HG02884 (cell line): Measurements from ENCODE around the gene SLC16A7.
A peak's percentile ranks its signal among the peaks of the same experiment; 100 is the strongest.
"Not testable (repeated sequence)": the region's sequence is repeated elsewhere in the genome, so short reads cannot be mapped to it uniquely, and the experiment has no call there.

Source experiments
- ATAC-seq: cut with Tn5 transposase; IDR thresholded peaks from one replicate; pipeline ENCODE4 v1.9.1; 2021; ENCODE audit warnings: mild to moderate bottlenecking, moderate library complexity; ENCODE audit not compliant: unreplicated experiment

Gene SLC16A7, protein sequence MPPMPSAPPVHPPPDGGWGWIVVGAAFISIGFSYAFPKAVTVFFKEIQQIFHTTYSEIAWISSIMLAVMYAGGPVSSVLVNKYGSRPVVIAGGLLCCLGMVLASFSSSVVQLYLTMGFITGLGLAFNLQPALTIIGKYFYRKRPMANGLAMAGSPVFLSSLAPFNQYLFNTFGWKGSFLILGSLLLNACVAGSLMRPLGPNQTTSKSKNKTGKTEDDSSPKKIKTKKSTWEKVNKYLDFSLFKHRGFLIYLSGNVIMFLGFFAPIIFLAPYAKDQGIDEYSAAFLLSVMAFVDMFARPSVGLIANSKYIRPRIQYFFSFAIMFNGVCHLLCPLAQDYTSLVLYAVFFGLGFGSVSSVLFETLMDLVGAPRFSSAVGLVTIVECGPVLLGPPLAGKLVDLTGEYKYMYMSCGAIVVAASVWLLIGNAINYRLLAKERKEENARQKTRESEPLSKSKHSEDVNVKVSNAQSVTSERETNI

DNA sequence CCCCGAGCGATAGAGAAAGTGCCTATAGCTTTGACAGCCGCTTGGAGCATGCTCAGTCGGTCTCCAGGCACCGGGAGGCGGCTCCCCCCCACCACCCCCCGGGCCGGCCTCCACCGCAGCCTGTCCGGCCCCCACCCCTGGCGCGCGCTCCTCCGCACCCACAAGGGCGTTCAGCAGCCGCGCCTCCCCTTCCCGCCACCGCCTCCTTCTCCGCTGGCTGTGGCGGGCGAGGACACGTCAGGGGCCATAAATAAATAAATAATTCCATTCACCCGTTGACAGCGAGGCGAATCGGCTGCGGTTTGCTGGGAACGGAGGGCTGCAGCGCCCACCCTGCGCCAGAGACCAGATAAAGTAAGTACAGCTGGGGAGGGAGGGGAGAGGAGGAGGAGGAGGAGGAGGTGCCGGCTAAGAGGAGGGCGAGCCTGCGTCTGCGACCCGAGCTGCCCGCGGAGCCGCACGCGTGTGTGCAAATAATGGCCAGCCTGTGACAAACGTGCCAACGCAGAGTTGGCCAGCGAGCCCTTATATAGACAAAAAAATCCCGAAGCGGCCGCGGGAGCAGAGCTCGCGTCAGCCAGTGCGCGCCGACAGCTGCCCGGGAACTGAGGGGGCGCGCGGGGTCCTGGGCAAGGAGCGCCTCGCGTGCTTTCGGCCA, at the start of gene SLC16A7:
Gene SLC16A7 (plus strand): TSS at position 147 of the 658 bp plus-strand sequence. CDS start 108,773 bp downstream, outside the sequence.
- ATAC-seq, result peak; percentile 50

DNA sequence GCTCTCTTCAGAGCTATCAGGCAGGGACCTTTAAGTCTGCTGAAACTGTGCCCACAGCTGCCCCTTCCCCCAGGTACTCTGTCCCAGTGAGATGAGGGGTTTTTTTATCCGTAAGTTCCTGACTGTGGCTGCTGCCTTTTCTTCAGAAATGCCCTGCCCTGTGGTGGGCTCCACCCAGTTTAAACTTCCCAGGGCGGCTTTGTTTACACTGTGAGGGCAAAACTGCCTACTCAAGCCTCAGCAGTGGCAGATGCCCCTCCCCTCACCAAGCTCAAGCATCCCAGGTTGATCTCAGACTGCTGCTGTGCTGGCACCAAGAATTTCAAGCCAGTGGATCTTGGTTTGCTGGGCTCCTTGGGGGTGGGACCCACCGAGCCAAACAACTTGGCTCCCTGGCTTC, 46.9 kb upstream of the SLC16A7 start:
- ATAC-seq, result no peak

DNA sequence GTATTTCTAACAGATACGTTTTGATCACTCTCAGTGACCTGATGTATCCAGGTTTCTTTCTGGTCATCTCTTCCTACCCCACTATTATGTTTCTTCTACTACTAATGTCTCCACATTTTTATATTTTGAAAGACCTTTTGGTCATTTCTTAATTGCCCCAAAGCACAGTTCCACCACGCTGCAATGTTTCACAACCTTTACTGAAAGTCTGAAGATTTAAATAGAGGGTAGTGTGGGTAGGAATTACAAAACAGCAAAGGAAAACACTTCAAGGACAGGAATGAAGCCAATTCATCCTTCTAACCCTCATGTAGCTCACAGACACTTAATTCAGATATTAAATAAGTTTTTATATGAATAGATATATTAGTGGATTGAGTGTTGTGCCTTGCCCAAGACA, 36.1 kb upstream of the SLC16A7 start:
- no peak for ATAC-seq

DNA sequence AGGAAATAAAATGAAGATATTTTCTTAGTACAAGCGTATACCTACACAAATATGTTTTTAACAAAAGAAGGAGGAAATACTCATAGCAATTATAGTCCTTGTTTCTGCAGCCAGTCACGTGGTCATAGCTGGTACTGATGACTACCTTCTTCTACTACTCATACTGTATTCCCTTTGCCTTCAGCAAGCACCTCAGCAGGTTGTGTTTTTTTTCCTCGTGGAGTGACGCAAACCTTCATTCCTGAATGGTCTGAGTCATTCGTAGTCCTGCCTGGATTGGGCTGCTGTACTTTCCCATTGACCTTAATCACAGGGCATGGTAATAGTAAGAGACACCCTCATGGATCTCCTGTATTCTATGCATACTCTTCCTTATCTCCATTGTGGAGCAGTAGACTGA, 25.7 kb upstream of the SLC16A7 start:
- ATAC-seq, result no peak

DNA sequence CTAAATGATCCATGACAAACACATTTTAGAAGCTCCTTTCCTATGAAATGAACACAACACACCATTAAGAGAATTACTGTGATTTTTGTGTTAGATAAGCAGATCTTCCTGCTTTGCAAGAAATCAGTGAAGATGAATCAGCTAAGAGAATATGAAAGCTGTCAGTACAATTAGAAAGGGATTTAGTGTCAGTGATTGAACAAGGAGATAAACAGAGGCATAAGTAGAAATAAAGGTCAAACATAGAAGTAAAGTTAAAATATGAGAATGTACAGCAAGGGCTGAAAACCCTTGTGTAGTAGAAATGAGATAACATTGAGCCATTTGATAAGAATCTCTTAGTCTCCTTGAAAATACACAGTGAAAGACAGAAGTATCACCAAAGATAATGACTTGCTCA, 21.4 kb upstream of the SLC16A7 start:
- ATAC-seq, result no peak

DNA sequence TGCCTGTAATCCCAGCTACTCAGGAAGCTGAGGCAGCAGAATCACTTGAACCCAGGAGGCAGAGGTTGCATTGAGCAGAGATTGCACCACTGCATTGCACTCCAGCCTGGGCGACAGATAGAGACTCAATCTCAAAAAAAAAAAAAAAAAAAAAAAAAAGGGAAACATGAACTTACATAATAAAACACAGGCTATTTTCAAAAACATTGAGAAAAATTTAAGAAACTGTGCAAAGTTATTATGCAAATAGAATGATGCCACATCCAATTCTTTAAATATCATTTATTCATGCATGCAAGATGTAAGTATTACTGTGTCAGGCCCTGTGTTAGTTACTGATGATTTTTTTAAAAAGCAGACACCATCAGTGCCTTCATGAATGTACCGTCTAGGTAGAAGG, 20.0 kb upstream of the SLC16A7 start:
- no peak for ATAC-seq

DNA sequence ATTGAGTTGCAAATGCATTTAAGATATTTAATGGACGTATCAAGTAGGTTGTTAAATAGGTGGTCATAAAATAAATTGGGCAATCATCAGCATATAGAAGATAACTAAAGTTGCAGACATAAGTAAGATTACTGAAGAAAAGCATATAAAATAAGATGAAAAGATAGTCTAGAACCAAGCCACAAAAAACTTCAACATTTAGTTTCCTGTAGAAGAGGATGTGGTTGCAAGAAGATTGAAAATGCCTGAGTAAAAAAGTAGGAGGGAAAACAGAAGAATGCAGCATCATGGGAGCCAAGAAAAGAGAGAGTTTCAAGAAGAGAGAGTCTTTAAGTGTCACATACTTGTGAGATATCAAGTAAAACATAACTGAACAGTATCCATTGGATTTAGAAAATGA, 17.6 kb upstream of the SLC16A7 start:
- ATAC-seq, result no peak

DNA sequence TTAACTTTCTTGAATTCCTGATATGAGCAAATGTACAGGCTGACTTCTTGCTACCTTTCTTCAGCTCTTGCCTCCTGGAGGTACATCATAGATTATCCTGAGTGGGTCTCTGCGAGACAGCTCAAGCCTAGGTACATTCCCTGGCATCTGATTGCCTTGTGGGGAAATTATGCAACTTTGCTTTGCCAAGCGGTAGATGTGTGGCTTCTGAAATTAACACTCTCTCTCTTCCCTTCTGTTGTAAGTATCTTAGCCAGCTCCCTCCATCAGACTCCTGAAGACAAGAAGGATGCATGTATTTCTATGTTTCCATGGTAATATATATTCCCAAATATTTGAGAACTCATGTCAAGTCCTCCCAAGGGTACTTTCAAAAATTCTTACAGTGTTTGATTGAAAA, 16.2 kb upstream of the SLC16A7 start:
- ATAC-seq, result no peak

DNA sequence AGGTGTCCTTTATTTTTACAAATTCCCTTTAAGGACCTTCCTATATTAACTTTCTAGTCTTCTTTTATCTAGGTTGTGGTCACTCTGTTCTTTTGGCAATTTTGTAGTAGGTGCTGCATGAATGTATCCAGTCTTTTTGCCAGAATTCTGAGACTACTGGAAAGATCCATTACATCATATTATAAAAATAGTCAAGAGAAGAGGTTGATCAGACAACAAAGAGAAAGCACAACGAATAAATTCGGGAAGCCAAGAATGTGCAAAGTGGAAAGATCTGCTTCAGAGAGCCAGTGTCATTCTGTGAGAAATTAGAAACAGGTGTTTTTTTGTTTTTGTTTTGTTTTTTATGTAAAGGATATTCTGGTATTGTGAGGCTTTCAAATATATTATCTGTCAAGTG, 15.8 kb upstream of the SLC16A7 start:
- no peak for ATAC-seq

DNA sequence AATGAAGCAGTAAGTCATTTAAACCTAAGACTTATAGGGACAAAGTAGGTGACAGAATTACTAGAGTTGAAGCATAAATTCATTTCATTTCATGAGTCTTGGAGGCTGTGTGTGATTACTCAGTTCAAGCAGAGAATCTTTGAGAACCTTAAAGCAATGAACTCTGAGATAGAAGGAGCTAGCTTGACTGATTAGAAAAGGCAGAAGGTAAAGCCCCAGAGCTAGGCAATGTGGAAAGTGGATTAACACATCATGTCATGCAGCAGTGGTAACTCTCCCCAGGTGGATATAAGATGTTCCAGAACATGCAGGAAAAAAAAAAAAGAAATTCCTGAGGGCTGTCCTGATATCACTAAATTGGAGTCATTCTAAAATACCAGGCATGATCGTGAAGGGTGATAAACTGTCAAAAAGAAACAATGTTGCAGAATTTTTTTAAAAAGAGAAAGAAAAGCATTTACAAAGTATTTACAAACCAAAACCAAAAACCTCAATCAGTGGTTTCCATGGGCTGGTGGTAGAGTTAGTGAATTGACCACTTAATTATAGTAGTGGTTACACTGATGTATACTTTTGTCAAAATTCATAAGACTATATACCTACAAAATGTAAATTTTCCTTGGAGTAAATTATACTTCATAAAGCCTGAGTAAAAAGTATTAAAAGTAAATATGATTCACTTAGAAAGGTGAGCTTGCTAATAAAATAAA, 12.7 kb upstream of the SLC16A7 start:
- no peak for ATAC-seq

DNA sequence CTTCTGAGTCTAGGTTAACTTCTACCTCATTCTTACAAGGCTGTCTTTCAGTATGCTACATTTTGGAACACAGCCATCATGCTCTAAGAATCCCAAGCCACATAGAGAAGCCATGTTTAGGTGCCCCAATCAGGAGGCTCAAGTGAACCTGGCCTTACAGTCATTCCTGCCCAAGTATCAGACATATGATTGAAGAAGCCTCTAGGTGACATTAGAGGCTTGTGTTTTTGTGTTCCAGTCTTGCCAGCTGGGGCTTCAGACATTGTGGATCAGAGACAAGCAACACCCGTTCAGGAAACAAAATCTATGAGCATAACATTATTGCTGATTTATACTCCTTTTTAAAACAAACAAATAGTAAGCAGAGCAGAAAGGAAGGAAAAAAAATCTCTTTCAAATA, 8.1 kb upstream of the SLC16A7 start:
- no peak for ATAC-seq

DNA sequence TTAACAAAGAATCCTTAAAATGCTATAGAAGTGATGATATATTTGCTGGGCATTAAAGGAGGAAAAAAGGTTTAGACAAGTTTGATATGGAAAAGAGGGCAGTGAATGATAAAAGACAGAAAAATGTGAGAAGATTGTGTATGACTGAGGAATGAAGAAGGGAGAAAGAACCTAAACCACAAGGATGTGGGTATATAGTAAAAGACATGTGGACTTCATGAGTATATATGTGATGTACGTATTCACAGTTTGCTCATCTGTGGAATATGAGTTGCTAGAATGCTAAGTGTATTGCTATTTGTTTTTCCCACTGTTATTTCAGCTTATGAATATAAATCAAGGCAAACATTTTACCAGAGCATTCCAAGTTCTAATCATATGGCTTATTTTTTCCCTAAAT, 2.1 kb upstream of the SLC16A7 start:
- ATAC-seq, result no peak

DNA sequence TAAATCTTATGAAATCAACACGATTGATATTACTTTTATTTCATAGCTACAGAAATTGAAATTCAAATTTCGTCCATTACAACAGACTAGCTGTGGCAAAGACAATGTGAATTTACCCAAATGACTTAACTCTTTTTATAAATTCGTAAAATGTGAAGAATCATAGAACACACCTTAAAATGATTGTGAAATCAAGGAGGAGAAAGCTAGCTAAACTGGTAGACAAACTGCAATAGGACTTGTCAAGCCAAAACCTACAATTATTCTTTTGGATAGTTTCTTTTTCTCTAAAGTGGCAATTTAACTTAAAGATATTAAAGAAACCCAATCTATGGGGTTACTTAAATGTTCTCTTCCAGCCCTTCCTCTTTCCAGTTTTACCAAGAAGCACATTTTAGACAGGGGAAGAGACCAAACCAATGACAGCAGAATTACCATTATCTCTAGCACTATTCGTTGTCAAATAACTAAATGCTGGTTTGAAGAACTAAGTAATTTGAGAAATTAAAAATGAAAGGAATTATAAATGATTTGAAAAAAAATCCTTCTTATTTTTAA, 807 bp upstream of the SLC16A7 start:
- ATAC-seq, result no peak

DNA sequence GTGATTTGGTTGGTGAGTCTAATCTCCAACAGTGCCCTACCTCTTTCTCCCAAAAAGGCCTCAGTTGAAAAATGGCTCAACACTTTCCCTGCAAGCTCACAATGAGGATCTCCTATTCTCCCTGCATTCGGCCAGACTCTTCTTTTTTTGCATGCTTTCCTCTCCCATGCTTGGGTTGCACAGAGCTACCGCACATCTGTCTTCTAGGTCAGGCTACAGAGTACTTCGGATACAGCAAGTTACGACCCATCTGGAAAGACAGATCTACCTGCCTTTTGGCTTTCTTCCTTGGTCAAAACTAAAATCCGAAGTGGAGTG, 305 bp upstream of the SLC16A7 start:
- ATAC-seq, result no peak

DNA sequence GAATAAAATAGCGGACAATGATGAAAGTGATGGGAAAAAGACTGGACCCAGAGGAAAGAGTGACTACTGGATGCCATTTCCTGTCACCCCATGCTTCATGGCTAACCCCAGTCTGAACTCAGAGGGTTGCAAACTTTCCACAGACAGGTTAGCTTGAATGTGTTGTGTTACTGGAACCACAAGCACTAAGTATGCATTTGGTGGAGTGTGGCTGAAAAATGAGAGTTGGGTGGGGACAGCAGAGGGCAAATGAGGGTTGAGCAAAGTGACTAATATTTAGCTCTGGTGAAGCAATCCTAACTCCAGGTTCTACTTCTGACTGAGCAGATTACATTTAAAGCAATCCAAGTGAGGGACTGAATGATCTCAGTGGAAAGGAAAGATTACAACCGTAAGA, 1.6 kb downstream of the SLC16A7 start:
- peak; percentile 50 for ATAC-seq

DNA sequence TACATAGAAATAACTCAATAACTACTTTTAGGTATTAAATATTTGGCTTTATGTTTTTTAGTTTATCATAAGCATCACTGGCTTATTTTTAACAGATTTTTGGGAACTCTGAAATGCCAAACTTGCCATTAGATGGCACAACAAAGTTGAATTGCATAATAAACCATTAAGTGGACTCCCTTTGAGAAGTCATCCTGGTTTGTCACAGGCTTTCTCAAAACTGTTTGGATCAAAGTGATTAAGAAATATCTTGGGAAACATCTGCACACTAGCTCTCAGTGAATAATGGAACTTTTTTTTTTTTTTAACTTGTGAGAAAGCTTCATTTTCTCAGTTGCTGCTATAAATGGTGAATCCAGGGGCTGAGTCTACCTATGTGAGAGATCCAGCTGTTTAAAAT, 4.3 kb downstream of the SLC16A7 start:
- no peak for ATAC-seq

DNA sequence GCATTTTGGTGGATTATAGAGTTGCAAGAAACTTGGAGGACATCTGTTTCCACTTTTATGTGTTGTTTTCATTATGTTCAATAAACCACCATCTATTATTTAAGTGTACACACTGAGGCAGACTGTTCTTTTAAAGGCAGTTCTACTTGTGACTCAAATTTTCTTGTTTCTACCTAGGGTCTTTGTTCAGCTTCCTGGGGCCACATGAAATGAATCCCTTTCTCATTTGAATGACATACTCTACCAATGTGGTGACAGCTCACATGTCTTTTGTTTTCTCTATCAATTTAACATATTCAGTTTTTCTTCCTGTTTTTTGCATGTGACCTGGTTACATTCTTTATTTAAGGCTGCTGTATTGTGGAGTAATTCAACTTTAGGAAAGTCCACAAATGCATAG, 7.9 kb downstream of the SLC16A7 start:
- ATAC-seq, result no peak

DNA sequence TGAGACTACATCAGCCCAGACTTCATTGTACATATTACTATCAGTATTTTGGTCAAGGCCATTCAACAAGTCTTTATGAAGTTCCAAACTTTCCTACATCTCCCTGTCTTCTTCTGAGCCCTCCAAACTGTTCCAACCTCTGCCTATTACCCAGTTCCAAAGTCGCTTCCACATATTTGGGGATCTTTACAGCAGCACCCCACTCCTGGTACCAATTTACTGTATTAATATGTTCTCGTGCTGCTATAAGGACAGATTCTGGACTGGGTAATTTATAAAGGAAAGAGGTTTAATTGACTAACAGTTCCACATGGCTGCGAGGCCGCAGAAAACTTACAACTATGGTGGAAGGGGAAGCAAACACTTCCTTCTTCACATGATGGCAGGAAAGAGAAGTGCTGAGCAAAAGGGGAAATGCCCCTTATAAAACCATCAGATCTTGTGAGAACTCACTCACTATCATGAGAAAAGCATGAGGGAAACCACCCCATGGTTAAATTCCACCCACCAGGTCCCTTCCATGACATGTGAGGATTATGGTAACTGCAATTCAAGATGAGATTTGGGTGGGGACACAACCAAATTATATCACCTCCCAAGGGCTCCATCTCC, 17.1 kb downstream of the SLC16A7 start:
- ATAC-seq, result not testable (repeated sequence)

DNA sequence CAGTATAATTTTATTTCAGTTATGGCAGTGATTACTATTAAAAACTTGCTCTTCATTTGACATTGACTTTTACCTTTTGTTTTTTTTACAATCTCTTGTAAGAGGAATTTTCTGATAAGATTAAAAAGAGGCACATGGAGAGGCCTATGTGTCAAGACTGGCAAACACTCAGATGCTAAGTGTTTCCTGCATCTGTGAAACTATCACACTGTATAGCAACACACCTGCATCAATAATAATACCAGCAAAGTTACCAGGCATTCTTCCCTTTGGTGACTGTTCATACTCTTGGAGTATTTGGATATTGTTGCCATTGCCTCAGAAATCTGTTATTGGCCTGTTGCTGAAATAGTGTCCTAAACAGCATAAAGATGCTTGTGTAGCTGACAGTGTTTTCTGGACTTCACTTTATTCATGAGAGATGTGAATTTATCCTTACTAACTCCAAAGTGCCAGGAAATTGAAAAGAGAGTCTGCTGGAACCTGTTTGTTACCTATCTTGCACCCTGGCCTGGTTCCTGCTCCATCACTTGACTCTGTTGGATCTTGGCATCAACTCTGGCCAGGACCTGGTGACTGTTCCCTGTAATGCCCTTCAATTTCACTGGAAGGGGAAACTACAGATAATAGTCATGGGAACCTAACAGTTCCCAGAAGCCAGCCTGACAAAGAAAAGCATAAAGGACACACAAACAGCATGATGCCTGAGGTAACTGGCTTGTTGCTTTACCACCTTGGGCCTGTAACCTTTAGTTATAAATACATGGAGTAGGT, 19.8 kb downstream of the SLC16A7 start:
- no peak for ATAC-seq

DNA sequence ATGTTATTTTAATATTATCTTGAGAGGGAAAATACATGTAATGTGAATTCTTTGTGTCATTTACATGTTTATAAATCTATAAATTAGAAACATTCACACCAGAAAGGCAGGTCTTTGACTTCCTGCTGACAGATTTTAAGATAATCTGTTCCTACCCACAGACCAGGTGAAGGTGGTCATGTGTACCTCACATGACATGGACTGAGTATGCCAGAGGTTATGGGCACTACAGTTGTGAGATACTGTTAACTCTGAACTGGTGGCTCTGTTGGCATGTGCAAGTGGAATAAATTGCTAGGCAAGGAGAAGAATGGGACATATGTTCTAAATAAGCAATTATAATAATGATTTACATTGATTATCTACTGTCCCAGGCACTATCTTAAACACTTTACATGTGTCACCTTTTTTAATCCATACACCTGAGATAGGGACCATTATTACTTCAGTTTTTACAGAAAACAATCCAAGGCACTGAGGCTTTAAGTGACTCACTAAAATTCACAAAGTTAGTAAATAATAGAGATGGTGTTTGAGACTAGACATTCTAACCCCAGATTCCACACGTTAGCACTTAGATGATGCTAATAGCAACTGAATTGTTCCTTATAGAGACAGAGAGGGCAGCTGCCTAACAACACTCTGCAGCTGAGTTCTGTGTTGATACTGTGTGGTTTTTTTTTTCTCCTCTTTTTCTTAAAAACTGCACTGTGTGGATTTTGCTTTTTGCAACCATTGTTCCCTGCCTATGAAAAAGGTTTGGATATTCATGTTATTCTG, 23.8 kb downstream of the SLC16A7 start:
- peak; percentile 48 for ATAC-seq
